Measurements from ENCODE around the gene ALOX15B. TPM values are rescaled to one million over a fixed set of nuclear protein-coding genes. Genes with fewer than 3 reads are reported as not detected.
A peak's percentile ranks its signal among the peaks of the same experiment; 100 is the strongest.

Gene ALOX15B
- total RNA-seq, 4 donors from 2014 or later: 13.9 to 116 (median 59.9) TPM

DNA sequence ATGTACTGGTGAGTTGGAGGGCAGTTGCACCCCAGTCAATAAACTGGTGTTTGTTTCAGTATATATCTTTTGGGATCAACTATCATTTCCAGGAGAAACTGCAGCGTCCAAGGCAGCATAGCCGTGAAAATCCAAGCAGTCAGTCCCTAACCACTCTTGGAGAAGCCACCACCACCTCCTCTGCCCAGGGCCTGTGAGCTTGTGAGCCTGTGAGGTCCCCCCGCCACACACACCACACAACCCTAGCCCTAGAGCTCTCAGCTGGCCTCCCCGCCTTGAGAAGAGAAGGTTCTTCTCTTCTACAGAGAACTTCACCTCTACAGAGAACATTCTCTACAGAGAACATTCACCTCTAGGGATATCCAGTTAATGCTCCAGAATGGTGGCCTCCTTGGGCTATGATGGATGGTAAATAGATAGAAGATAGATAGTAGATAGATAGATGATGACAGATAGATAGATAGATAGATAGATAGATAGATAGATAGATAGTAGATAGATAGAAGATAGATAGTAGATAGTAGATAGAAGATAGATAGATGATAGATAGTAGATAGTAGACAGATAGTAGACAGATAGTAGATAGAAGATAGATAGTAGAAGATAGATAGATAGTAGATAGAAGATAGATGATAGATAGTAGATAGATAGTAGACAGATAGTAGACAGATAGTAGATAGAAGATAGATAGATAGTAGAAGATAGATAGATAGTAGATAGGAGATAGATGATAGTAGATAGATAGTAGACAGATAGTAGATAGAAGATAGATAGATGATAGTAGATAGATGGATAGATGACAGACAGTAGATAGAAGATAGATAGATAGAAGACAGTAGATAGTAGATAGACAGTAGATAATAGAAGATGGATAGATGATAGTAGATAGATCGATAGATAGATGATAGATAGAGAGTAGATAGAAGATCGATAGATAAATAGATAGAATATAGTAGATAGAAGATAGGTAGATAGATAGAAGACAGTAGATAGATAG lies 13.7 kb downstream of the ALOX15B start:
- 94 to 95% methylated on average over 6 of the region's 6 CpGs for WGBS, 2 donors
- intact Hi-C loops (cut with DNase I; ENCODE audit: low total_unique reads): no loop called here
- TF ChIP-seq, protein P1, sequence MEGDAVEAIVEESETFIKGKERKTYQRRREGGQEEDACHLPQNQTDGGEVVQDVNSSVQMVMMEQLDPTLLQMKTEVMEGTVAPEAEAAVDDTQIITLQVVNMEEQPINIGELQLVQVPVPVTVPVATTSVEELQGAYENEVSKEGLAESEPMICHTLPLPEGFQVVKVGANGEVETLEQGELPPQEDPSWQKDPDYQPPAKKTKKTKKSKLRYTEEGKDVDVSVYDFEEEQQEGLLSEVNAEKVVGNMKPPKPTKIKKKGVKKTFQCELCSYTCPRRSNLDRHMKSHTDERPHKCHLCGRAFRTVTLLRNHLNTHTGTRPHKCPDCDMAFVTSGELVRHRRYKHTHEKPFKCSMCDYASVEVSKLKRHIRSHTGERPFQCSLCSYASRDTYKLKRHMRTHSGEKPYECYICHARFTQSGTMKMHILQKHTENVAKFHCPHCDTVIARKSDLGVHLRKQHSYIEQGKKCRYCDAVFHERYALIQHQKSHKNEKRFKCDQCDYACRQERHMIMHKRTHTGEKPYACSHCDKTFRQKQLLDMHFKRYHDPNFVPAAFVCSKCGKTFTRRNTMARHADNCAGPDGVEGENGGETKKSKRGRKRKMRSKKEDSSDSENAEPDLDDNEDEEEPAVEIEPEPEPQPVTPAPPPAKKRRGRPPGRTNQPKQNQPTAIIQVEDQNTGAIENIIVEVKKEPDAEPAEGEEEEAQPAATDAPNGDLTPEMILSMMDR (IDR thresholded peaks at IDR 0.05): no peak
- TF ChIP-seq POLR2A (IDR thresholded peaks at IDR 0.05): no peak
- peak in 1 of 2 donors; percentile 71 for DNase-seq (ENCODE audit: low spot score in 2 of 2)
- H3K4me3 ChIP-seq (ENCODE audit: low read depth, poor library complexity, severe bottlenecking): no peak overlapping the region

DNA sequence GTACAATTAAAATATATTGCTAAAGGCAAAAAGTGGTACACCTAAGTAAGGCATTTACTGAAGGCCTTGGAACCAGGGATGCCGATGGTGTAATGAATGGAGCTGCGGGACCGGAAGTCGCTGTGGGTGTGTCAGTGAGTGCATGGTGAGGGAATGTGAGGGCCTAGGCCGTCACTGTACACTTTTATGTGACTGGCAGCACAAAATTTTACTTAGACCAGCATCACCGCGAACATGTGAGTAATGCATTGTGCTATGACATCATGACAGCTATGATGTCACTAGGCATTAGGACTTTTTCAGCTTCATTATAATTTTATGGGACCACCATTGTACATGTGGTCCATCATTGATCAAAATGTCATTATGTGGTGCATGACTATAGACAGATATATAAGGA lies 14.7 kb downstream of the ALOX15B start:
- no peak for TF ChIP-seq POLR2A (IDR thresholded peaks at IDR 0.05)
- TF ChIP-seq, protein P1 (IDR thresholded peaks at IDR 0.05): no peak
- DNase-seq (ENCODE audit: low spot score in 2 of 2): no peak
- H3K4me3 ChIP-seq (ENCODE audit: low read depth, poor library complexity, severe bottlenecking): no peak overlapping the region
- intact Hi-C loops (cut with DNase I; ENCODE audit: low total_unique reads): no loop called here
- 72 to 74% methylated on average over 7 of the region's 7 CpGs for WGBS, 2 donors

DNA sequence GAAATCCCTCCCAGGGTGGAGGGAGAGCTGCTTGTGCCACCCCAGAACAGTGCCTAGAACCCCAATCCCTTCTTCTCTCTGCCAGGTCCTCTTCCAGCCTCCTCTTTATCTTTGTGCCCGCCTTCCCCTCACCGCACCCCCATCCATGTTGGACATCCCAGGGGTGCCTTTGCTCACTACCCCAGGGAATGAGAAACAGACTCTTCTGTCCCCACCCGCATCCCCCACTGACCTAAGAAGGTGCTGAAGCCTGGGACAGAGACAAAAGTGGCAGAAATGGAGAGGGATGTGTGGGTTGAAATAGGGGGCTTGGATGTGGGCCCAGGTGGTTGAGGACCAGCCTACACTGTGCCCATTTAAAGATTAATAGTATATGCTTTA lies 17.0 kb downstream of the ALOX15B start:
- intact Hi-C loops (cut with DNase I; ENCODE audit: low total_unique reads): no loop called here
- H3K4me3 ChIP-seq (ENCODE audit: low read depth, poor library complexity, severe bottlenecking): no peak overlapping the region
- 69 to 79% methylated on average over 3 of the region's 3 CpGs for WGBS, 2 donors

DNA sequence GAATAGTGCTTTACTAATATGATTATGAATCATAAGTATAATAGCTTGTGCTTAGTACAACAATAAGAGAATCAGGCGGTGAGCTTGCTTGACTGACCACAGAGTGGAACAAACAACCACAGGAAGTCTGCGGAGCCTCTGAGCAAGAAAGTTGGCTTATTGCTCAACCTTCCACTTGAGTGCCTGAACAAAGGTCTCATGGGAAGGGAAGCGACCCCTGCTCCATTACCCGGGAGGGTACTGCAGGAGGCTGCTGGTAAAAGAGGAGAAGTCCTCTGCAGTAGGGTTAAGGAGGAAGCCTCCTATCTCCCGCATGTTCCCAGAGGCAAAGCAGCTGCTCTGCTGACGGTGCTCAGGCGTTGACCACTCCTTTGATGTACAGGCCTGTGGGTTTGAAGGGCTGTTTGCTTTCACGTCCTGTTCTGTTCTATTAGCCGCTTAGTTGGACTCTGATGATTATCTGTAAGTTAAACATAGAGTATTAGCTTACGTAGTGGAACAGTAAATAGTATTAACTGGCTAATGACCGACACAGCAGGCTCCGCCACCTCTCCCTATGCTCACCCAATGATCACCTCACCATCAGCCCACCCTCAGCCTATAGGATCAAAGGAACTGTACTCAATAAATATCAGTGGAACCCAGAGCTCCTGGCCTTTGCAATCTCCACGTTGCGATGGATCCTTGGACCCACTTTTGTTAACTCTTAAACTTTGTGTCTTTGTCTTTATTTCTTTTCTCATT lies 17.5 kb downstream of the ALOX15B start:
- no peak overlapping the region for H3K4me3 ChIP-seq (ENCODE audit: low read depth, poor library complexity, severe bottlenecking)
- intact Hi-C loops (cut with DNase I; ENCODE audit: low total_unique reads): no loop called here
- WGBS, 2 donors: 56 to 63% methylated on average over 14 of the region's 14 CpGs
- no peak for TF ChIP-seq POLR2A (IDR thresholded peaks at IDR 0.05)
- TF ChIP-seq, protein P1 (IDR thresholded peaks at IDR 0.05): no peak
- peak; percentile 66 to 85 for DNase-seq (ENCODE audit: low spot score in 2 of 2)

More for the DNA sequence above, 17.0 kb downstream of the ALOX15B start:
- TF ChIP-seq, protein P1 (IDR thresholded peaks at IDR 0.05): no peak
- TF ChIP-seq POLR2A (IDR thresholded peaks at IDR 0.05): no peak
- DNase-seq (ENCODE audit: low spot score in 2 of 2): no peak

DNA sequence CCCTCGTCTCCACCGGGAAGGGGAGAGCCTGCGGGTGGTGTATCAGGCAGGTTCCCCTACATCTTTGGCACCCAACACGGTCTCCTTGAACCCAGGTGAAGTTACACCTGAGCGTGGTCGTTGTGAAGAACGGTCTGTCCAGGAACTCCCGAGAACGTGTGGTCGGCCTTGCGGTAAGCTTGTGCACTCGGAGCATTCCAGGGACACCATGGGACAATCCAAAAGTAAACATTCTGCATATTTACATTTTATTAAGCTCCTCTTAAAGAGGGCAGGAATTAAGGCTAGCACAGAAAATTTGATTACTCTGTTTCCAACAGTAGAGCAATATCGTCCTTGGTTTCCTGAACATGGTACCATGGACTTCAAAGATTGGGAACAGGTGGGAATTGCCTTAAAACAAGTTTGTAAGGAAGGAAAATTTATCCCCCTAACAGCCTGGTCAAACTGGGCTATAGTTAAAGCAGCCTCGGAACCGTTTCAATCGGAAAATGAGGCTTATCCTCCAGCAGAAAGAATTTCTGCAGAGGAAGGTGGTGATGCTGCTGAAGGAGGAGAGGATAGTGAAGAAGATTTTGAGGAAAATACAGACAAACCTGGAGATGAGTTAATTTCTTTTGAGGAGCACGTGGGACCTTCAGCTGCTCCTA lies 18.2 kb downstream of the ALOX15B start:
- H3K4me3 ChIP-seq (ENCODE audit: low read depth, poor library complexity, severe bottlenecking): no peak overlapping the region
- TF ChIP-seq POLR2A (IDR thresholded peaks at IDR 0.05): no peak
- TF ChIP-seq, protein P1 (IDR thresholded peaks at IDR 0.05): no peak
- WGBS, 2 donors: 76 to 78% methylated on average over 17 of the region's 17 CpGs
- intact Hi-C loops (cut with DNase I; ENCODE audit: low total_unique reads): no loop called here
- peak in 1 of 2 donors; percentile 40 for DNase-seq (ENCODE audit: low spot score in 2 of 2)
